Panc1 (cell line): ENCODE results near the gene DLGAP1. TPM values are rescaled to one million over a fixed set of nuclear protein-coding genes. Genes with fewer than 3 reads are reported as not detected.

ENCODE experiments used
- ATAC-seq: fragments of 200-7000 bp; cut with Tn5 transposase; 2 replicates; pipeline ENCODE4 v1.9.1; 2020; ENCODE audit warnings: mild to moderate bottlenecking, moderate library complexity
- BruUV-seq: library from RNA; stranded (reverse); fragments of 400-500 nt; replicated peaks from 2 replicates; lab custom pipeline; 2021; lab: Mats Ljungman, UMichigan
- CTCF ChIA-PET: fragments of 300-600 bp; sonication (Branson Sonifier 250); formaldehyde crosslinking; loops from one replicate; lab custom pipeline; 2022; ENCODE audit warnings: antibody characterized with exemption; lab: Charles Lee
- POLR2A ChIA-PET: fragments of 300-600 bp; sonication (Branson Sonifier 250); formaldehyde crosslinking; loops from one replicate; lab custom pipeline; 2022; ENCODE audit warnings: antibody characterized with exemption; lab: Charles Lee
- DNase-seq: peaks from one replicate; pipeline ENCODE4 v3.0.0-alpha.2; 2010; ENCODE audit warnings: low read depth, low spot score
- H3K27ac ChIP-seq: 2 replicates; pipeline ENCODE4 v1.5.1; 2011; ENCODE audit warnings: mild to moderate bottlenecking, low read length, inconsistent platforms
- H3K27me3 ChIP-seq: fragments of 200-500 bp; sonication (Bioruptor generic); 2 replicates; pipeline ENCODE4 v1.6.0; 2014; ENCODE audit warnings: low read length, inconsistent platforms; ENCODE audit not compliant: control insufficient read depth, insufficient read depth
- H3K36me3 ChIP-seq: fragments of 200-500 bp; sonication (Bioruptor generic); 2 replicates; pipeline ENCODE4 v1.5.1; 2014; ENCODE audit warnings: inconsistent platforms, mild to moderate bottlenecking, low read length, moderate library complexity; ENCODE audit not compliant: control insufficient read depth, insufficient read depth
- H3K4me1 ChIP-seq: 2 replicates; pipeline ENCODE4 v1.5.1; 2011; ENCODE audit warnings: inconsistent platforms, mild to moderate bottlenecking, low read length, moderate library complexity; ENCODE audit not compliant: control insufficient read depth, insufficient read depth
- H3K4me3 ChIP-seq, 2 experiments: 2 replicates each; pipeline ENCODE4 v1.5.1; 2011 to 2012; ENCODE audit warnings: low read depth in 2 of 2, low read length in 2 of 2, mild to moderate bottlenecking in 2 of 2, inconsistent platforms in 1 of 2, moderate library complexity in 1 of 2
- H3K9me3 ChIP-seq: fragments of 200-500 bp; sonication (Bioruptor generic); 2 replicates; pipeline ENCODE4 v1.5.1; 2014; ENCODE audit warnings: low read depth, mild to moderate bottlenecking, inconsistent platforms, low read length, moderate library complexity; ENCODE audit not compliant: control insufficient read depth, insufficient read depth
- CTCF ChIP-seq: fragments of 450-650 bp; IDR thresholded peaks from 2 replicates; pipeline ENCODE4 v1.5.1; 2017; ENCODE audit warnings: mild to moderate bottlenecking
- POLR2AphosphoS5 ChIP-seq: IDR thresholded peaks from 2 replicates; pipeline ENCODE4 v1.6.1; 2012; ENCODE audit warnings: mild to moderate bottlenecking, low read depth, low read length, moderate library complexity
- REST ChIP-seq, 2 experiments: IDR thresholded peaks; 2 replicates each; pipeline ENCODE4 v1.6.1; 2011 to 2012; ENCODE audit warnings: low read depth in 2 of 2, control low read depth in 1 of 2, low read length in 1 of 2, mild to moderate bottlenecking in 1 of 2, moderate library complexity in 1 of 2; ENCODE audit not compliant: insufficient read depth in 1 of 2
- SIN3A ChIP-seq: IDR thresholded peaks from 2 replicates; pipeline ENCODE4 v1.6.1; 2012; ENCODE audit warnings: low read depth, mild to moderate bottlenecking, low read length, moderate library complexity, borderline replicate concordance; ENCODE audit not compliant: insufficient read depth
- TCF7L2 ChIP-seq: IDR thresholded peaks from 2 replicates; pipeline ENCODE4 v1.6.1; 2011; ENCODE audit warnings: mild to moderate bottlenecking, low read depth, low read length, inconsistent platforms
- in situ Hi-C: cut with HindIII; loops from 2 replicates; pipeline ENCODE4 v1.10.0; 2016; ENCODE audit warnings: low sequenced_read_pairs, low pct_unique_long_range_greater_than_20kb
- intact Hi-C: fragments of 100-400 bp; cut with micrococcal nuclease; formaldehyde crosslinking; loops from one replicate; pipeline ENCODE4 v1.10.0; 2022; ENCODE audit not compliant: unreplicated experiment
- total RNA-seq: library from RNA; stranded (reverse); gene quantifications from one replicate; pipeline ENCODE4 v1.2.1, GENCODE V29; 2021; ENCODE audit not compliant: unreplicated experiment

The DLGAP1 gene
- total RNA-seq, 1 experiment from 2014 or later = 1.8 TPM

GRCh38 chr18:3789525-3789924 is 665.6 kb downstream of the DLGAP1 start:
- TF ChIP-seq REST (IDR thresholded peaks at IDR 0.05; ENCODE audit: insufficient read depth in 1 of 2, low read depth in 2 of 2, low read length in 1 of 2) (no peak), CTCF (no peak), SIN3A (no peak), POLR2AphosphoS5 (no peak), TCF7L2 (no peak)
- ChIA-PET CTCF (no interaction called here), POLR2A (interaction anchor here (0.6 kb wide), 1 partner anchor 18 kb away, joined by 6 read pairs; no protein-coding TSS in a partner anchor)
- no peak overlapping the region for H3K4me3 ChIP-seq
- H3K36me3 ChIP-seq = no peaks in the 10 kb centered on the region
- H3K9me3 ChIP-seq = no peaks in the 10 kb centered on the region
- BruUV-seq = no TSS peak
- H3K27me3 ChIP-seq = no peaks in the 10 kb centered on the region
- DNase-seq (no peak), ATAC-seq (no peak)
- in situ Hi-C loops = no loop called here
- H3K27ac ChIP-seq = no peak overlapping the region
- no peaks in the 10 kb centered on the region for H3K4me1 ChIP-seq
- intact Hi-C loops = no loop called here

- Histone ChIP-seq H3K4me3 (no peak overlapping the region), H3K36me3 (no peaks in the 10 kb centered on the region), H3K4me1 (no peaks in the 10 kb centered on the region), H3K9me3 (no peaks in the 10 kb centered on the region), H3K27me3 (no peaks in the 10 kb centered on the region), H3K27ac (no peak overlapping the region)
- CTCF ChIA-PET = no interaction called here
- DNase-seq = no peak
- no peak for TF ChIP-seq REST (IDR thresholded peaks at IDR 0.05; ENCODE audit: insufficient read depth in 1 of 2, low read depth in 2 of 2, low read length in 1 of 2)
- no peak for TF ChIP-seq SIN3A
- TF ChIP-seq CTCF = no peak
- no peak for TF ChIP-seq TCF7L2
- TF ChIP-seq POLR2AphosphoS5 = no peak
- ATAC-seq = no peak
- no TSS peak for BruUV-seq
- POLR2A ChIA-PET = no interaction called here
- in situ Hi-C loops = no loop called here
- intact Hi-C loops = no loop called here
These were observed 670.2 kb downstream of the DLGAP1 start for GRCh38 chr18:3784949-3785348.
